ENCODE data around the gene SDK1.

The SDK1 gene

DNA sequence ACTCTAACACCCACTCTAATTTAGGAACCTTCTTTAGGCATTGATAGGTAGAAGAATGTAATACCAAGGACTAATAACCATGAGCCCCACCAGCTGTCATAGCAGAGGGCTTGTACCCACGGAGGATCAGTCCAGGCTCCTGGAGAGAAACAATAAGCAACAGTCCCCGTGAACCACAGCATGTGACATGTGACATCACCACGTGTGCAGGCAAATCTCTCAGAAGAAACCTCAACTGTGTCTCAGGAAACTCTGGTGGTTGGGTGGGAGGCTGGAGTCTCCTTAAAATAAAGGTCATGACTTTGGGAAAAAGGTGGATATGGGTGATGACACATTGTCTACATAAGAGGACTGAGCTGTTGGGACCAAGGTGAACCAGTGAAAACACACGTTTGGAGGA, 727.2 kb downstream of the SDK1 start:
- no peak for DNase-seq

DNA sequence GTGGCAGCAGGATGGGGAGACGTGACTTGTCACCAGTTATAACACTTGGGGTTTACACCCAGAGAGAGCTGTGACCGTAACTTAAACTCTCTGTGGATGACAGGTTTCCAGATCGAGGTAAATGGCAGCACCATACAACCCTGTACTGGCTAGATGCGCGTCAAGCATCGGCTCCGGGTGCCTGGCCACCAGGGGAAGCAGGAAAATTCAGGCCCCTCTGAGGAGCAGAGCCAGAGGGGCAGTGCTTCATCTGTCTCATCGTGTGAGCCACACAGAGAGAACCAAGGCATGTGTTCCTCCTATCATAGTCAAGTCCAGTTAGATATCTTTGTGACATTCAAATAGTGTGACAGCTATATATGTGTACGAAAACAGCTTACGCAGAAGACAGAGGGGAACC, 728.9 kb downstream of the SDK1 start:
- DNase-seq, result no peak

DNA sequence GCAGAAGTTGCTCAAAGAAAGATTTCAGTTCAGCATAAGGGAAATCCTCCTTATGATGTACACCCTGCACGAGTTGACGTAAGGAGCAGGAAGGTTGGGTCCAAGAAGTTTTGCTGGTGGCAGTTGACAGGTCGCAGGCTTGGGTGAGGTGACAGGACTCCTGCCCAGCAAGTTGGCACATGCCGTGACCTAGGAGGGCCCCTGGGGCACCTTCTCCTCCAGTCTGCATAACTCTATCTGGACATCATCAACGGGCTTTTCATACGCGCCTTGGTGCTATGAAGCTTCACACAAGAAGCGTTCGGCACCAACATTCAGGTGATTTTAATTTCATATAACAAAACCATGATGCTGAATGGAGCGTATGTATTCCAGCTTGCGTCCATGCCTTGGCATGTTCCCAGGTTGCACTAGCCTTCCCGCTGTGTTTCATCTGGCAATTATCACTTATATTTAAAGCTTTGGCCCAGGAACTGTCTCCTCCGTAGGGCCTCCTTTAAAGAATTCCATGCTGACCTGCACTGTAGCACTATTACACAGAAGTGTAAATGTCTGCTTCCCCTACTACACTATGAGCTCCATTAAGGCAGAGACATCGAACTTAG, 729.4 kb downstream of the SDK1 start:
- DNase-seq, result no peak

DNA sequence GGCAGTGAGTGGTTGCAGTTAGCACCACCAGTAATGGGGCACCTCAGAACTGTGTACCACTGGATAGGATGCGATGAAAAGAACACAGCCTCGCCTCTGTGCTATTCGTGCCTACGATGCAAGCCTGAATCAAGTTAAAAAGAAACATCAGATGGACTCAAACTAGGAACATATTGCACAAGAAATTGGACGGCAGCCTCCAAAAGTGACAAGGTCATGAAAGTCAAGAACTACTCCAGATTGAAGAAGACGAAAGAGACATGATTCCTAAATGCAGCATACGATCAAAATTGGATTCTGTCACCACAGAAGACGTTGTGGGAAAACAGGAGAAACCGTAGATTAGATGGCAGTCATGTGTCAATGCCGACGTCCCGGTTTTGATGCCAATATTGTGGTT, 732.9 kb downstream of the SDK1 start:
- DNase-seq, result no peak

DNA sequence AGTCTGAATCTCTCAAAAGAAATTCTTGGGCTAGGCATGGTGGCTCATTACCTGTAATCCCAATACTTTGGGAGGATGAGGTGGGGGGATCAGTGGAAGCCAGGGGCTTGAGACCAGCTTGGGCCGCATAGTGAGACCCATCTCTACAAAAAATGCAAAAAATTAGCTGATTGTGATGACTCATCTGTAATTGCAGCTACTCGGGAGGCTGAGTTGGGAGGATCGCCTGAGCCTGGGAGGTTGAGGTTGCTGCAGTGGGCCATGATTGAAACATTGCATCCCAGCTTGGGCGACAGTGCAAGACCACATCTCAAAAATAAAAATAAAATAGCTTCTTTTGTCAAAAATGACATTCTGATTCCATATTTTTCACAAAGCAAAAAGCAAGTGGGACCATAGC, 736.3 kb downstream of the SDK1 start:
- DNase-seq, result no peak

DNA sequence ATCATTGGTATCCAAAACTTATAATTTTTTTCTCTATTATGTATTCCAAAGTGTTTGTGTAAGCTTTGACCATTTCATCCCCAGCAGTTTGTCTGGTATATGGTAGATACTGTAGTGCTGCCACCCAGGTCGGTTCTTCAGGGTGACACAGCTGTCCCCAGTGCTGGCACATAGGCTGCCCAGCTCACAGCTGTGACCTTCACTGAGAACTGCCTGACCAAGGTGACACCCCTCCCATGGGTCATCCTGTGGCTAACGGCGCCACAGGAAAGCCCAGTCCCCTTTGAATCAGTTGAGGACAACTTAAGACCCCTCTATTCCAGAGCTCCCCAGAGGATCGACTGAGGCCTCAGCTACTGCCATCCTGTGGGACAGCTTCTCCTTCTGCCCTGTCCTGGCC, 736.8 kb downstream of the SDK1 start:
- no peak for DNase-seq

DNA sequence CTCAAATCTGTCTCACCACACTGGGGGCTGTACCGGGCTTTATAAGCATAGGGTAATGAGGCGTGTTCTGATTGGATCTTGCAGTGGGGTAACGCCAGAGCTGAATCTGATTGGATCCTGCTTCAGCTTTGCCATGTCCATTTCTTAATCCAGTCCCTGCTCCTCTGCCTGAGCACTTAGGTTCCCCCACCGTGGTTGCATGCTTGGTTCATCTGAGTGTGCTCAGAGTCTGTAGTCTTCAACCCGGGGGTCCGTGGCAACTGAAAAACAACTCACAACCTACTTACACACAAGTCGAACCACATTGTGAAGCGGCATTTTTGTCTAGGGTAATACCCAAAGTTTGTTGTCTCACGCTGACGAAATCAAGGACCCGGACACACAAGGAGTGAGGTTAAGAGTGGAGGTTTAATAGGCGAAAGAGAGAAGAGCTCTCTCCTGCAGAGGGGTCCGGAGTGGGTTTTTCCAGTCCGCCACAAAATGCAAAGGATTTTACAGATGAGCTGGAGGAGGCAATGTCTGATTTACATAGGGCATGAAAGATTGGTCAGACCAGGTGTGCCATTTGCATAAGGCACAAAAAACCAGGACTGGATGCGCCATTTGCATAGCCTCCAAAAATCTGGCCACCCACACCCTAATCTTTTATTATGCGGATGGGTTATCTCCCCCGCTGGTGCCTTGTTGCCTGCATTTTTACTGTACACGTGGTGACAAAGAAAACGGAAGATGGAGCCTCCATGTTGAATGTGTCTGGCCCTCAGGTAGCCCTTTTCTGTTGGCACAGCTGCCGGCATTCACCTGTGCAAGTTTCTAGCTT, 739.3 kb downstream of the SDK1 start:
- DNase-seq, result no peak

DNA sequence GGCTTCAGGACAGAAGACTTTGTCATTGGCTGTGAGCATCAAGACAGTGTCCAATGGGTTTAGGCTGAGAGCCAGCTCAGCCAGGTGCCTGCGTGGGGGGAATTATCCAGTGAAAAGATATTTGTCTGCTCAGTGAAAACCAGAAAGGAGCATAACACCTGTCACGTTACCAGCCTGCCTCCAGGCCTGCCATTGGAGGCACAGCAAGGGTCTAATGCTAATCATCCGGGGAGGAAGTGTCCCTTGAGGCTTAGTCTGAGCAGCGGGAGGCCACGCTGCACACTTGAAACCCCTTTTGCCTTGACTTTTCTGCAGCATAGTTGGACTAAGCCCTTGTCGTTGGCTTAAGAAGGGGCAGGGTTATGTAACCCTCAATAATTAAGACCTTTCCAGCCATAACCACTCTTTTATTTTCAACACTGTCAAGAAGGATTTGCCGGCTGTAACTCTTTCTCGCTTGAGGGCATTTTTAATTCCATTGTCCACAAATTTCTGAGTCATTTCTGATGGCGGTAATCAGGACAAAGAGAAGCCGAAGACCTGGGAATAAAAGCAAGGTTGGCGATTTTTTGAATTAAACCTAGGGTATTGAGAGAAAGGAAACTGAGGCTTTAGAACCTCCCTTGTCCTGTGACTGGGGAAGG, 741.5 kb downstream of the SDK1 start:
- no peak for DNase-seq

DNA sequence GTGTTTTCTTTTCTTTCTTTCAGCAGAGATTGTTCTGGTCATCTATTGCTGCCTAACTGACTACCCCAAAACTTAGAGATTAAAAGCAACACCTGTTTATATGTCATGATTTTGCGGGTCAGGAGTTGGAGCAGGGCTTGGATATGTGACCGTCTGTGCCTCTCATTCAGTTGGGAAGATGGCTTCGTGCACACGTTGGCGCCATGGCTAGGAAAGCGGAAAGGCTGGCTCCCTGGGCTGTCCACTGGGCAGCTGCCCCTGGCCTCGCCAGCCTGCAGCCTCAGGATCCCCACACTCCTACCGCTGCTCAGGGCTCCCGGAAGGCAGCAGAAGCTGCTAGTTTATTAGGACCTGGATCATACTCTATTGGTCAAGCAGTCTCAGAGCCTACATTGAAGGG, 742.9 kb downstream of the SDK1 start:
- DNase-seq, result no peak

DNA sequence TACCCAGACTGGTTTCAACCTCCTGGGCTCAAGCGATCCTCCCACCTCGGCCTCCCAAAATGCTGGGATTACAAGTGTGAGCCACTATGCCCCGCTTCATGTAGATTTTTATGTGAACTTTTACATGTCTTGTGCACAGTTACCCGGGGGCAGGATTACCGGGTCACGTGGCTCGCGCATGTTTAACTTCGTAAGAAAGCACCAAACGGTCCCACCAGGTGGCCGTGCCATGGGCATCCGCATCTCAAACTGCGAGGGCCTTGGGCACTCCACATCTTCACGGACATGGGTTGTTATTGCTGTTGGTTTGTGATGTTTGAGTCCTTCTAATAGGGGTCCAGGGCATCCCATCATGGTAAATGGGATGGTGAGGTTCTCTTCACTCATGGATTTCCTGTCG, 744.4 kb downstream of the SDK1 start:
- DNase-seq, result no peak

DNA sequence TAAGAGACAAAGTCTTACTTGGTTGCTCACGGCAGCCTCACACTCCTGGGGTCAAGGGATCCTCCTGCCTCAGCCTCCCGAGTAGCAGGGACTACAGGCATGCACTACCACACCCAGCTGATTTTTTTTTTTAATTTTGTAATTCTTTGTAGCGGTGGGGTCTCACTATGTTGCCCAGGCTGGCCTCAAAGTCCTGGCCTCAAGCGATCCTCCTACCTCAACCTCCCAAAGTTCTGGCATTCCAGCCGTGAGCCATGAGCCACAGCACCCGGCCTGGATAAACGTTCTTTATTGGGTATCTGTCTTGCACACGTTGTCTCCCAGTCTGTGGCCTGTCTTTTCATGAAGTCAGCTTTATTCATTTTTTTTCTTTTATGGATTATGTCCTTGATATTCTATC, 744.9 kb downstream of the SDK1 start:
- no peak for DNase-seq

DNA sequence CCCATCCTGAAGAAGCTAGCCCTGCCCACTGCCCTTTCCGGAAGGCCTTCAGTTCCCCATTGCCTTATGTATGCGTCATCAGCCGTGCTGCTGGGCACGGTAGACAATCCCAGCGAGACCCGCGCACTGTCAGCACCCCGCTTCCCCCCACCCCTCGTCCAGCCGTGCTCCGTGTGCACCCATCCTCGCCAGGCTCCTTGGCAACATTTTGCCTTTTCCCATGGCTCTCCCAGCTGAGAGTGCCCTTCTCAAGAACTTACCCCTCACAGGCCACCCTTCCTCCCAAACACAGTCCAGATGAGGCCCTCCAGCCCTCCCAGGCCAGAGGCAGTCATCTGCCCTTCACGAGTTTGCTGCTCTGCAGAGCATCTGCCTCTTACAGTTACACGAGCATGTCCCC, 747.3 kb downstream of the SDK1 start:
- DNase-seq, result no peak

DNA sequence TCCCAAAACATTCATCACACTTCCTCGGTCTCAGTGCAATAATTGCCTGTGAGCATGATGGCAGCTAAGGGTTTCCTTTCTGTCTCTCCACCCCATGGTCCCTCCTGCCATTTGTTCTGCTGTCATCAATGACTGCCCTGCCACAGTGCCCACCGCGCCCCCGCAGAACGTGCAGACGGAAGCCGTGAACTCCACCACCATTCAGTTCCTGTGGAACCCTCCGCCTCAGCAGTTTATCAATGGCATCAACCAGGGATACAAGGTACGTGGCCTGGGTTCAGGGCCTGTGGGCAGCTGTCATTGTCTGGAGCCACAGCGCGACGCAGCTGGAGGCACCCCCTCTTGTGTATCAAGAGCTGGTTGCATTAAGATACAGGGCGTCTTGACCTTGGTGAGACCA, 748.1 kb downstream of the SDK1 start:
- DNase-seq, result no peak

DNA sequence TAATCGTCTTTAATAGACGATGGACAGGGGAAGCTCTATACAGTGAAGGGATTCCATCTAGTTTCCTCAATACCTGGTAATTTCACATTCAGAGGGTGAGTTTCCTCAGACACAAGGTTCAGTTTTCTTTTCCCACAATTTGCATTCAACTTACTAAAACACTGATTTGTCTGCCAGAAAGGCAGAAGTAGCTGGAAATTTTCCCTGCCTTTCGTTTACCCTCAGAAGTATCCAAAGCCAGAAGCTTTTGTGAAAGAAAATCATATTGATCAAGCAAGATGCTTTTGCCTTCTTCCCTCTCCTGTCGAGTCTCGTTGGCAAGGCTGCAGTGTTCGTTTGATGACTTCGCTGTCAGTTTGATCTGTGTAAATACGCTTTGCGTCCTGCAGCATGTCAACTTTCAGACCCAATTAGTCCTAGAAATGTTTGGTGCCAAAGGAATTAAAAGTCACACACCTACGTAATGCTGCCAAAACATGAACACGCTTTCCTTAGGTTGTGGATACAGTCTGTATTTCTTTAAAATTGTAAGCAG, 749.1 kb downstream of the SDK1 start:
- no peak for DNase-seq

DNA sequence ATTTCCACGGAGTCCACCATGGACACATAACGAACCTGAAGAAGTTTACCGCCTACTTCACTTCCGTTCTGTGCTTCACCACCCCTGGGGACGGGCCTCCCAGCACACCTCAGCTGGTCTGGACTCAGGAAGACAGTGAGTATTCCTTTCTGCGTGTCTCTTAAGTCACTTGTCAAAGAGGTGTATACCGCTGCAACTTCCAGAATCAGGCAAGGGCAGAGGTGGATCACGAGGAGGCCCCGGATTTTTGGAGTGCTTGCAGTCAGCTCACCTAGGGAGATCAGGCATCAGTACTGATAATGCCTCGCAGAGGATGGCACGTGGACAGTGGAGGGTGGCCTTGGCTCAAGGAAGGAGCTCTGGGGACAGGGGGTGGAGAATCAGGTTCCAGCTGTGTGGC, 750.6 kb downstream of the SDK1 start:
- DNase-seq, result no peak

DNA sequence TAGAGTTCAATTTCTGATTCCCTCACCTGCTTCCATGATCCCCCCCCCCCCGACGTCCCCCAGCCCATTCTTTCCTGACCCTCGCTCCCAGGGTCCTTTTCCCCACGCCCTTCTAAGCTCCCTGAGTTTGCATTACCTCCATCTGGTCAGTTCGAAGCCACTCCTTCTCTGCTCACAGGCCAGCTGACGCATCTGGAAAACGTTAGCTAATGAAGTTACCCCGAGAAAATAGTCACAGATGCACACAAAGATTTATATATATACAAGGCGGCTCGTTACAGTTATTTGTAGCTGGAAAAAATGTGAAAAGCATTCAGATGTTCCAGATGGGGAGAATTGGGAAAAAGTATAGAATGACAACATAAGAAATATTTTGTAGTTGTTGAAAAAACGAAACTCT, 751.1 kb downstream of the SDK1 start:
- DNase-seq, result no peak

DNA sequence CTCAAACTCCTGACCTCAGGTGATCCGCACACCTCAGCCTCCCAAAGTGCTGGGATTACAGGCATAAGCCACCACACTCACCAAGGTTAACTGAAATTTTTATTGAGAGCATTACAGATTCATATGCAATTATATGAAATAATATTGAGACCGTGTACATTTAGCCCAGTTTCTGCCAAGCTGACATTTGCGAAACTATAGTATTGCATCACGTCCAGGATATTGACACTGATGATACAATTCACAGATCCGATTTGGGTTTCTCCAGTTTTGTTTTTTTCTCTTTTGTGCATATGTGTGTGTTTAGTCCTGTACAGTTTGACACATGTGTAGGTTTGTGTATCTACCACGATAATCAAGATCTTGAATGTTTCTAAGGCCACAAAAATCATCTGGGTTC, 753.1 kb downstream of the SDK1 start:
- DNase-seq, result no peak

DNA sequence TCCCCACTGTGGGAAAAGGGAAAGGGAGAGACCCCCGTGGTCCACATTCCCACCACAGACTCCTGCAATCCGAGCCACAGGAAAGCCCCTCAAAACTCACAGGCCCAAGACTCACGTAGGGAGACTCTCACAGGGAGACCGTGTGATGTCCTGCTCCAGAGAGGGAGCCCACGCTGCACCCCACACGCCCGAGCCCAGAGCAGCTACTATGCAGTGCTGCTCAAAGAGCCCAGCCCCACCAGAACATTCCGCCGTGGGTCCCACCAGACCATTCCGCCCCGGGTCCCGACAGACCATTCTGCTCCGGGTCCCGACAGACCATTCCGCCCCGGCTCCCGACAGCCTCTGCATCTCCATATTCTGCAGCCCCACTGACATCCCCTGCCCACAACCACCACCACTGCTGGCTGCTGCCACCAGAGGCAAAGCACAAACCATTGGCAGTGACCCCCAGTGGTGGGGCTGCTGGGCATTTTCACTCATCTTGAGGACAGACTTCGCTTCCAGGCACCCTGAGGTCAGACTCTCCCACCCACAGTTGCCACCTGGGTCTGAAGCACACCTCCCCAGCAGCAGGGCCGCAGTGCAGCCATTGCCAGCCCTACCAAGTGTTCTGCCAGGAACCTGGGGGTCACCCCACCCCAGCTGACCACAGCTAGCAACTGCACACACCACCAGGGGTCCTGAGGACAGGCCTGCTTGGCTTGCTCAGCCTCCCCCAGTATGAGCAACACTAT, 755.7 kb downstream of the SDK1 start:
- DNase-seq, result no peak

DNA sequence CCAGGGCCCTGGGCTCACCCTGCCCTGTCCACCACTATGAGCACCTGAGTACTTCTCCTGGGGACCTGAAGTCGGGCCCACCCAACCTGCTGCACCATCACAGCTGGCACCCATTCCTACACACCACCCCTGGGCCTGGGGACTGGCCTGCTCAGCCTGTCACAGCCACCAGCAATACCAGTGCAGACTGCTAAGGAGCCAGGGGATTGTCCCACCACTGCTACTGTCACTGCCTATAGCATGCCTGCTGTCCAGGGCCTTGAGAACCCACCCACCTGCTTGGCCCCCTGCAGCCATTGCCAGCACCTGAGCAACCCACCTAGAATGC, 756.2 kb downstream of the SDK1 start:
- DNase-seq, result no peak

DNA sequence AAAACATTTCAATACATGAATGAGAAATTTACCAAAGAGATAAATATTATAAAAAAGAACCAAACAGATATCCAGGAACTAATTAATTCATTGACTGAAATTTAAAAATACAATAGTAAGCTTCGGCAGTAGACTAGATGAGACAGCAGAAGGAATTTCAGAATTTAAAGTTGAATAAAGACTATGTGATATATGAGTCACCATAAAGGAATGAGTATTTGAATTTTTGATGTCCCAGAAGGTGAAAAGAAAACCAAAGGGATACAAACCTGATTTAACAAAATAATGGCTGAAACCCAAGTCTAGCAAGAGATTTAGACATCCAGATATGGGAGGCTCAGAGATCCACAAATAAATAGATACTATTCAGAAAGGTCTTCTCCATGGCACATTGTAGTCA, 757.1 kb downstream of the SDK1 start:
- DNase-seq, result no peak

DNA sequence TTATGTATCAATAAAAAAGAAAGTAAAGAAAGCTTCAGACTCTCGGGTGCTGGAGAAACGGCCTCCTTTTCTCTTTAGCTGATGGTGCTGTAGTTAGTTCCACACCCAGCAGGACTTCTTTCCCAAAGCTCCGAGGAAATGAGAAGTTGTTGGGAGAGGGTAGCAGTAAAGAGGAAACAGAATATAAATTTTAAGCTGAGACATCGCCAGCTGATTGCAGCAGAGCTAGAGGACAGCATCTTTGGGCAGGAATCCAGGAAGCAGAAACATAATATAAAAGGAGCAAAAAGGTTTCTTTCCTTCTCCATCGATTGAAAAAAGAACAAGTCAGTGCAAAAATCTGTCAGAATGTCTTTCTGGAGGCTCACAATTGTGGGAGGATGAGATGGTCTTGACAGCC, 764.1 kb downstream of the SDK1 start:
- no peak for DNase-seq

DNA sequence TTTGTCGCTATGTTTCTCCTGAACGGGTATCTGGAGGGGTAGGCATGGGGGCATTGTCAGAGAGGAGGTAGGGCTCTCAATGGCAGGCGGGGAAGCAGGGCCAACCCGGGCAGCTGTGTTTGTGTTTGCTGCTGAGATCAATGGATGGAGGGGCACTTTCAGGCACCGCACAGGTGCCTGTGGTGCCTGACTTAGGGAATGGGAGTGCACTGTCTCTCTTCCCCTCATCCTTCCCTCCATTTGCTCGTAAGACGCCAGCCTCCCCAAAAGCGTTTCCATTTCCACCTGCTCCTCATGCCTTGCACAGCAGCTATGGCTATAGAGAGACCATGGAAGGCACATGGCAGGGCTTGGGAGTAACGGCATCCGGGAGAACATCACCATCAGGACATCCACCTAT, 765.2 kb downstream of the SDK1 start:
- no peak for DNase-seq

DNA sequence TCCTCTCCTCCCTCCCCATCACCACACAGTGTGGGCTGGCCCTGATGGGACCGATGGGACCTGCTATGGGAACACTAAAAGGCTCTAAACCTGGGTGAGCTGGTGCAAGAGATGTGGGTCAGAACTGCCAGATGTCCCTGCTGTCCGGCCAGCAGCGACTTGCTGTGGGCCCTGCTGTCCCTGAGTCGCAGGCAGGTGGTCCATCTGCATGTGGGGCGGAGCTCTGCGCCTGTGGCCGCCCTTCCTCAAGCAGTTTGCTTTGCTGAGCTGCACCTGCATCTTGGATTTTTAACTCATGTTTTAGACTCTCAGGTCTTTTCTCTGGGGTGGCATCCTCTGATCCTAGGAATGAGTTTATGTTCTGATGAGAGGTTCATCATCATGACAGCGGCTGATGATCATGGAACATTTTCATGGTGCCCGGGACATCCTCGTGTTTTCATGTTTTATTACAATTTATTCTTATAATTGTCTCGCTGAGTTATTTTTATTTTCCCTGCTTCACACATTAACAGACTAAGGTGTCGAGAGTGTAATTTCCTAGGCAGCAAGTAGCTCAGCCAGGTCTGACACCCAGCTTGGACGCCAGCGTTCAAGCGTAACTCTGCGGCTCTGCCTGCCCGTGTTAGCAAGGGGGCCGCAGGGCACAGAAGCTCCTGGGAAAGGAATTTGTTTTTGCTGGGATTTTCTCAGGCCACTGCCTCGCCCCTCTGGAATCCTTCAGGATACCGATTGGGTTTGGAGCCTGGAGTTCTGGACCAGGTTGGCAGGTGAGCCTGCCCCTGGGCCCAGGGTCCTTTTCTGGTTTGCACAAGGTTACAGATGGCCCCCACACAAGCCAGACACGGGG, 765.8 kb downstream of the SDK1 start:
- no peak for DNase-seq

Data from T1000 (cell line).